Caco-2 (cell line): ENCODE results near the gene SLC41A2. TPM values are rescaled to one million over a fixed set of nuclear protein-coding genes. Genes with fewer than 3 reads are reported as not detected.

Experiments
- BruUV-seq: library from RNA; stranded (reverse); fragments of 400-500 nt; replicated peaks from 2 replicates; lab custom pipeline; 2021; lab: Mats Ljungman, UMichigan
- CTCF ChIA-PET: fragments of 300-600 bp; sonication (Branson Sonifier 250); formaldehyde crosslinking; loops from one replicate; lab custom pipeline; 2022; ENCODE audit warnings: antibody characterized with exemption; lab: Charles Lee
- POLR2A ChIA-PET: fragments of 300-600 bp; sonication (Branson Sonifier 250); formaldehyde crosslinking; loops from one replicate; lab custom pipeline; 2022; ENCODE audit warnings: antibody characterized with exemption; lab: Charles Lee
- DNase-seq, 2 experiments: peaks; one replicate each; pipeline versions ENCODE4 v3.0.0 to v3.0.0-alpha.2; 2020 to 2022
- H3K27me3 ChIP-seq: replicated peaks from 2 replicates; pipeline ENCODE4 v1.6.0; 2011; ENCODE audit warnings: low read length; ENCODE audit not compliant: control insufficient read depth, insufficient read depth
- H3K36me3 ChIP-seq: 2 replicates; pipeline ENCODE4 v1.5.1; 2011; ENCODE audit warnings: low read length; ENCODE audit not compliant: control insufficient read depth, insufficient read depth
- H3K4me1 ChIP-seq: fragments of 250-450 bp; sonication (Bioruptor Pico); 2 replicates; pipeline ENCODE4 v1.5.1; 2020; ENCODE audit warnings: mild to moderate bottlenecking
- H3K4me3 ChIP-seq: 2 replicates; pipeline ENCODE4 v1.5.1; 2011; ENCODE audit warnings: low read depth, mild to moderate bottlenecking, control low read depth, low read length
- H3K9me3 ChIP-seq: fragments of 250-450 bp; sonication (Bioruptor Pico); 2 replicates; pipeline ENCODE4 v1.5.1; 2020; ENCODE audit warnings: mild to moderate bottlenecking, moderate library complexity
- H3K27ac Mint-ChIP-seq: one replicate; pipeline ENCODE4 v1.8.0; 2022; ENCODE audit warnings: mixed read lengths; ENCODE audit not compliant: unreplicated experiment
- H3K27me3 Mint-ChIP-seq: one replicate; pipeline ENCODE4 v1.8.0; 2022; ENCODE audit warnings: mixed read lengths; ENCODE audit not compliant: insufficient read depth, unreplicated experiment
- H3K36me3 Mint-ChIP-seq: one replicate; pipeline ENCODE4 v1.8.0; 2022; ENCODE audit warnings: mild to moderate bottlenecking, mixed read lengths; ENCODE audit not compliant: insufficient read depth, unreplicated experiment
- H3K4me1 Mint-ChIP-seq: one replicate; pipeline ENCODE4 v1.8.0; 2022; ENCODE audit warnings: low read depth, mixed read lengths; ENCODE audit not compliant: unreplicated experiment
- H3K4me3 Mint-ChIP-seq: one replicate; pipeline ENCODE4 v1.8.0; 2022; ENCODE audit warnings: mild to moderate bottlenecking, moderate library complexity, mixed read lengths; ENCODE audit not compliant: unreplicated experiment
- H3K9me3 Mint-ChIP-seq: one replicate; pipeline ENCODE4 v1.8.0; 2022; ENCODE audit warnings: mixed read lengths; ENCODE audit not compliant: unreplicated experiment
- intact Hi-C: fragments of 100-400 bp; cut with micrococcal nuclease; formaldehyde crosslinking; loops from one replicate; pipeline ENCODE4 v1.10.0; 2022; ENCODE audit not compliant: unreplicated experiment
- total RNA-seq: library from RNA; stranded (reverse); gene quantifications from 2 replicates; pipeline ENCODE4 v1.2.3, GENCODE V29; 2022
- TF ChIP-seq, protein P1 (sequence below), 2 experiments: fragments of 200-600 bp in 1 of 2; IDR thresholded peaks; 1 replicate in 1 of 2; 2 replicates in 1 of 2; pipeline versions ENCODE4 v1.5.1 to v1.8.0; 2011 to 2022; ENCODE audit warnings: antibody characterized with exemption in 1 of 2, control low read depth in 1 of 2, inconsistent platforms in 1 of 2, low read depth in 1 of 2, low read length in 1 of 2, mild to moderate bottlenecking in 1 of 2, moderate library complexity in 1 of 2; ENCODE audit not compliant: insufficient read depth in 1 of 2, severe bottlenecking in 1 of 2, unreplicated experiment in 1 of 2

The SLC41A2 gene
- total RNA-seq, 1 experiment from 2014 or later: 21.6 TPM

- Mint-ChIP-seq H3K27ac (no peak overlapping the region), H3K9me3 (peaks cover 13% of the 10 kb centered on the region), H3K36me3 (no peaks in the 10 kb centered on the region), H3K27me3 (no peaks in the 10 kb centered on the region), H3K4me3 (no peak overlapping the region), H3K4me1 (no peaks in the 10 kb centered on the region)
- no peaks in the 10 kb centered on the region for H3K4me1 ChIP-seq
- no peak for DNase-seq
- TF ChIP-seq, protein P1, sequence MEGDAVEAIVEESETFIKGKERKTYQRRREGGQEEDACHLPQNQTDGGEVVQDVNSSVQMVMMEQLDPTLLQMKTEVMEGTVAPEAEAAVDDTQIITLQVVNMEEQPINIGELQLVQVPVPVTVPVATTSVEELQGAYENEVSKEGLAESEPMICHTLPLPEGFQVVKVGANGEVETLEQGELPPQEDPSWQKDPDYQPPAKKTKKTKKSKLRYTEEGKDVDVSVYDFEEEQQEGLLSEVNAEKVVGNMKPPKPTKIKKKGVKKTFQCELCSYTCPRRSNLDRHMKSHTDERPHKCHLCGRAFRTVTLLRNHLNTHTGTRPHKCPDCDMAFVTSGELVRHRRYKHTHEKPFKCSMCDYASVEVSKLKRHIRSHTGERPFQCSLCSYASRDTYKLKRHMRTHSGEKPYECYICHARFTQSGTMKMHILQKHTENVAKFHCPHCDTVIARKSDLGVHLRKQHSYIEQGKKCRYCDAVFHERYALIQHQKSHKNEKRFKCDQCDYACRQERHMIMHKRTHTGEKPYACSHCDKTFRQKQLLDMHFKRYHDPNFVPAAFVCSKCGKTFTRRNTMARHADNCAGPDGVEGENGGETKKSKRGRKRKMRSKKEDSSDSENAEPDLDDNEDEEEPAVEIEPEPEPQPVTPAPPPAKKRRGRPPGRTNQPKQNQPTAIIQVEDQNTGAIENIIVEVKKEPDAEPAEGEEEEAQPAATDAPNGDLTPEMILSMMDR (IDR thresholded peaks at IDR 0.05; ENCODE audit: insufficient read depth in 1 of 2, low read depth in 1 of 2, low read length in 1 of 2, severe bottlenecking in 1 of 2, unreplicated experiment in 1 of 2): no peak
- H3K4me3 ChIP-seq: no peak overlapping the region
- no TSS peak for BruUV-seq
- H3K27me3 ChIP-seq: no peaks in the 10 kb centered on the region
- intact Hi-C loops: no loop called here
- H3K9me3 ChIP-seq: no peaks in the 10 kb centered on the region; the same call in 1 of the 2 replicates
- ChIA-PET CTCF (no interaction called here), POLR2A (no interaction called here)
- H3K36me3 ChIP-seq: no peaks in the 10 kb centered on the region
Measured at GRCh38 chr12:104942075-104942474, 16.0 kb downstream of the SLC41A2 start.

GRCh38 chr12:104941454-104941853 lies 16.6 kb downstream of the SLC41A2 start:
- intact Hi-C loops: no loop called here
- CTCF ChIA-PET: no interaction called here

DNA sequence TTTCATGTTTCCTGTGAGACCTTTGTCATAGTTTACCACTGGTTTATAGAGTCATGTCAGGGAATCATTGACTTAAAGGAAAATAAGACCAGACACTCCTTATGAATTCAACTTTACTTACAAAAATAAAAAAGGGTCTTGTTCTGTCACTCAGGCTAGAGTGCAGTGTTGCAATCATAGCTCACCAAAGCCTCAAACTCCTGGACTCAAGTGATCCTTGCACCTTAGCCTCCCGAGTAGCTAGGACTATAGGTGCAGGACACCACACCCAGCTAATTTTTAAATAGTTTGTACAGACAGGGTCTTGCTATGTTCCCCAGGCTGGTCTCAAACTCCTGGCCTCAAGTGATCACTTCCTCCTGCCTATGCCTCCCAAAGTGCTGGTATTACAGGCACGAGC lies 19.0 kb downstream of the SLC41A2 start:
- DNase-seq: no peak
- no peaks in the 10 kb centered on the region for H3K9me3 ChIP-seq
- CTCF ChIA-PET: no interaction called here
- no peaks in the 10 kb centered on the region for H3K4me1 Mint-ChIP-seq
- no peaks in the 10 kb centered on the region for H3K36me3 ChIP-seq
- TF ChIP-seq, protein P1 (IDR thresholded peaks at IDR 0.05; ENCODE audit: insufficient read depth in 1 of 2, low read depth in 1 of 2, low read length in 1 of 2, severe bottlenecking in 1 of 2, unreplicated experiment in 1 of 2): no peak
- POLR2A ChIA-PET: no interaction called here
- H3K4me1 ChIP-seq: no peaks in the 10 kb centered on the region
- H3K27me3 Mint-ChIP-seq: no peaks in the 10 kb centered on the region
- H3K4me3 Mint-ChIP-seq: no peak overlapping the region
- H3K4me3 ChIP-seq: no peak overlapping the region
- no peak overlapping the region for H3K27ac Mint-ChIP-seq
- no TSS peak for BruUV-seq
- H3K36me3 Mint-ChIP-seq: no peaks in the 10 kb centered on the region
- H3K9me3 Mint-ChIP-seq: peaks cover 10% of the 10 kb centered on the region
- intact Hi-C loops: no loop called here
- no peaks in the 10 kb centered on the region for H3K27me3 ChIP-seq

More at GRCh38 chr12:104941454-104941853, 16.6 kb downstream of the SLC41A2 start:
- no peaks in the 10 kb centered on the region for H3K27me3 ChIP-seq
- POLR2A ChIA-PET: no interaction called here
- TF ChIP-seq, protein P1 (IDR thresholded peaks at IDR 0.05; ENCODE audit: insufficient read depth in 1 of 2, low read depth in 1 of 2, low read length in 1 of 2, severe bottlenecking in 1 of 2, unreplicated experiment in 1 of 2): no peak
- H3K27me3 Mint-ChIP-seq: no peaks in the 10 kb centered on the region
- no peak overlapping the region for H3K4me3 Mint-ChIP-seq
- no peak overlapping the region for H3K4me3 ChIP-seq
- DNase-seq: no peak
- H3K36me3 Mint-ChIP-seq: no peaks in the 10 kb centered on the region
- H3K4me1 Mint-ChIP-seq: no peaks in the 10 kb centered on the region
- H3K36me3 ChIP-seq: no peaks in the 10 kb centered on the region
- no peaks in the 10 kb centered on the region for H3K4me1 ChIP-seq
- H3K27ac Mint-ChIP-seq: no peak overlapping the region
- H3K9me3 ChIP-seq: no peaks in the 10 kb centered on the region; the same call in 1 of the 2 replicates
- H3K9me3 Mint-ChIP-seq: peaks cover 13% of the 10 kb centered on the region
- BruUV-seq: no TSS peak
